T-helper 2 cell treated with Interferon-gamma antibody and Interleukin-4, amounts not matched to agents 100 ng/mL and 5 ng/mL, for 36 hours (primary cell): ENCODE measurements around the gene CCDC188. TPM values are rescaled to one million over a fixed set of nuclear protein-coding genes. Genes with fewer than 3 reads are reported as not detected.

Experiments
- intact Hi-C: fragments of 100-400 bp; cut with micrococcal nuclease; formaldehyde crosslinking; loops from one replicate; pipeline ENCODE4 v1.15.1; 2023
- total RNA-seq: library from RNA; stranded (reverse); gene quantifications from 2 replicates; pipeline ENCODE4 v1.2.3, GENCODE V29; 2022

CCDC188 gene
- total RNA-seq, 1 donor from 2014 or later: 0.59 TPM

DNA sequence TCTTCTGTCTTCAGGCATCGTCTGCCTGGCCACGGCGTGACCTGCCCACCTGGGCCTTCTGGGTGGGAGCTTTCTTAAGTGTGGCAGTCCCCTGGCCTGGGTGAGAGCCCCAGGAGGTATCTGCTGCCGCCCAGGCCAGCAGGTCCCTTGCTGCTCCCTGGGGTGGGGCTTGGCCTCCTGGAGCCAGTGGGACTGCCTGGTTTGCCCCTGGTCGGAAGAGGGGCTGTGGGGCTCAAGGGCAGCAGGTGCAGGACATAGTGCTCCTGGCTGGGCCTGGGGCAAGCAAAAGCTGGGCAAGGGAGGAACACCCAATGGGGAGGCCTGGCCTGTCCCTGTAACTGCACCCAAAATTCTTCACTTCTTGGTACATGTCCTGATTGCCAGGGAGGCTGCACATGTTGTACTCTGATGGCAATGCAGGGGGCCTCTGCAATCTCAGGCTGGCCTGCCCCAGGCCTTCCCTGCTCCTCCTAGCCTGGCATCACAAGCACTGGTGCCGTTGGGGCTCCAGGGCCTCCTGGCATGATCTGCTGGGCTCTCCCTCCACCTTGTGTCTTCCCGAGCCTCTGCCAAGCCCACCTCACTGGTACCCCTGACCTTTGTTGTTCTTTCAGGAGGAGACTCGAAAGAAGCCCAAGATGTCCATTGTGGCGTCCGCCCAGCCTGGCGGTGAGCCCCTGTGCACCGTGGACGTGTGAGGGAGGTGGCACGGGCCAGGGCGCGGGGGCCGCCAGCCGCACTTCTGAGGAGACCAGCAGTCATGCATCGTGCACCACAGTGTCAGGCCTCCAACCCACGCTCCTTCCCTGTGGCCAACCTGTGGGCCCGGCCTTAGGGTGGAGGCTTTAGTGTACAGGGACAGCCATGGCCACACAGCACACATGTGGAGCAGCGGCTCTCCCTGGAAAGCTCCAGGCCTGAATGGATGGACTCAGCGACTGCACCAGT is 41.2 kb downstream of the CCDC188 start:
- intact Hi-C loops: loop anchor here (10.0 kb wide), 1 partner anchor 255 kb away; the partner anchor contains the start of genes GNB1L and RTL10

DNA sequence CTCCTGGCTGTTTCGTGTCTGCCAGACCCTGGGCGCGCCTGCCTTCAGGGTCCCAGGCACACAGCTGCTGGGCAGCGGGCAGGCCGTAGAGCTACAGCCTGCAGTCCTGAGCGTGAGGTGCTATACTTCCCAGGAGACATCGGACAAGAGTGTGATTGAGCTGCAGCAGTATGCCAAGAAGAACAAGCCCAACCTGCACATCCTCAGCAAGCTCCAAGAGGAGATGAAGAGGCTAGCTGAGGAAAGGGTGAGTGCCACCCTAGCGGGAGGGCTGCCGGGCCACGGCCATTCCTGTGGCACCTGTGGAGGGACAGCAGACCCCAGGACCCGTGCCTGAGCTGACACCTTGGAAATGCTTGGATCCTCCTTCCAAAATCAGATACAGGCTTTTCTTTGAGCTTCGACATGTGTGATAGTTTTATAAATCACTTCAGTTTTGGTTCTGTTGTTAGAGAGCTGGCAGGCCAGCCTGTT is 42.1 kb downstream of the CCDC188 start:
- intact Hi-C loops: no loop called here

DNA sequence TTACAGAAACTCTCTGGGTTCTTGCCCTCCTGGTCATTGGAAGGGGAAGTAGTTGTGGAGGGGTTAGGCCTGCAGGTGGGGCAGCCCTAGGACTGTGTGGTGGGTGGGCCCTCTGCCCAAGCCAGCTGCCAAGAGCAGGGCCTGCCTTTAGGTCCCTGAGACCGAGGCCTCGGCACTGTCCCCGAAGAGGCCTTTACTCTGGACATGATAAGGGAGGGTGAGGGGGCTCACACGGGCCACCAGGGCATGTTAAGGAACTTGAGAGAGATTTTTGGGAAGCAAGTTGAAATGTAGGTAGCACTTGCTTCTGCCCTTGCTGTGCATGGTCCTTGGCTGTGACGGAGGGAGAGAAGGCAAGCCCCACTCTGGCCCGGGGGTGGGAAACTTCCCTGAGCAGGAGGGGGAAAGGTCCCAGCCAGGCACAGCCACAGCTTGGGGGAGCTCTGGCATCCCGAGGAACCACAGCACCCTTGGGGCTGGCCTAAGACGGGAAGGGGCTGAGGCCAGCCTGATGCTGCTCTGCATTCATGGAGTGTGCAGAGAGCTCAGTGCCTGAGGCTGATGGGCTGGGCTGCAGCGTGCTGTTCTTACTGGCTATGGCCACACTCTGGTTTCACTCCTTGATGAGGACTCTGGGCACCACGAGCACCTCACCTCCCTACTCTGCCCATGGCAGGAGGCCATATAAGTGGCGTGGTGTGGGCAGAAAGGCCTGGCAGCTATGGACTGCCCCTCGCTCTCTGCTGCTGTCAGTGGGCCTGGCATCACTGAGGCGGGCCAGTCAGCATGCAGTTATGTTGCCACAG is 42.7 kb downstream of the CCDC188 start:
- intact Hi-C loops: no loop called here

DNA sequence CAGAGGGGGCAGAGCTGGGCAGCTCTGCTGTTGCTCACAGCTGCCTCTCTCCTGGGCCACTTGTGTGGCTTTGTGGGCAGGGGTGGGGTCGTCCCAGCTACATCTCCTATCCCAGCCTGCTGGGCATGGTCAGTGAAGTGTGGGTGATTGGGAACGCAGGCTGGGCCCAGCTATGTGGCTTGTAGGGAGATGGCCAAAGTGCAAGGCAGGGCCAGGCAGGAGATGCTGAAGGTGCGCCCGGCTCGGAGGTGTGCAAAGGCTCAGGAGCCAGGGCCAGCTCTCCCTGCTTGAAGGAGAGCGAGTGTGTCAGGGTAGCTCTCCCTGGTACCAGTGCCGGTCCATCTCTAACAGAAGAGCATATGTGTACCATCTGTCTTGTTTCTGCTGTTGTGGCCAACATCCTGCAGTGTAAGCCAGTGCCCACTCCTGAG is 43.4 kb downstream of the CCDC188 start:
- intact Hi-C loops: no loop called here

DNA sequence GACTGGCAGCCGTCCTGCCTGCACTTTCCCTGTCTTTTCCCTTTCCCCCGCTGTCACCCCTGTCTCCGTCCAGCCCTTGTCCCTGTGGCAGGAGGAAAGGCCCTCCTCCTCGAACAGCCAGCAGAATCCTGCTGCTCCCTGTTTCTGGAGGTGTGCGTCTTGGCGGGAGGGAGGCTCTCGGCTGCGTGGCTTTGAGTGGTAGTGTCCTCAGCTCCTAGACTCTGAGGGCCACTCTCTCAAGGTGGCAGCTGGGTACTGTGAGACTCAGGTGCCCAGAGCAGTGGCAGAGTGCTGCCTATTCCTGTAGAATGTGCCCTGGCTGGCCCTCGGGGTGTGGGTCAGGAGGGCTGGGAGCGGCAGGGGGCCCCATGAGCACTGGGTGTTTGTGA is 44.0 kb downstream of the CCDC188 start:
- intact Hi-C loops: no loop called here

DNA sequence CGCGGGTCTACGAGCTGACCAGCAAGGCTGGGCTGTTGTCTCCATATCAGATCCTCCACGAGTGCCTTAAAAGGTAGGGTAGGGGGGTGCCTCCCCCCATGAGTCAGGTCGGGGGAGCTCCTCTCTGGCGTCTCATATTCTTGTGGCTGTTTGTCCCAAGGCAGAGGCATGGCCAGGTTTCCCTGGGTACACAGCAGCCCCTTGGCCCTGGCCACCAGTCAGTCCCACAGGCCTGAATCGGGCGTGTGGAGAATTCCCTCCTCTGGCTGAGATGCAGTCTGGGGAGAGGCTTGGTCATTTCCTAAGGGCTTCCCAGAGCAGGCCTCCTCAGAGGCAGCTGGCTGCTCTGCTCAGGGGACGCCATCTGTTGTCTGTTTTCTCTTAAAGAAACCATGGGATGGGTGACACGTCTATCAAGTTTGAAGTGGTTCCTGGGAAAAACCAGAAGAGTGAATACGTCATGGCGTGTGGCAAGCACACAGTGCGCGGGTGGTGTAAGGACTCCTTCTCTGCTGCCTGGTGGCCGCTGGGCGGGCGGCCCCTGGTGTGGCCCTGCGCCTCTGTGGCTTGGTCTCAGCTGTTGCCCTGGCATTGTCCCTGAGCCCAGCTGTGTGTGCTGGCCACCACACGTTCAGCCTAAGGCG is 44.5 kb downstream of the CCDC188 start:
- intact Hi-C loops: no loop called here

DNA sequence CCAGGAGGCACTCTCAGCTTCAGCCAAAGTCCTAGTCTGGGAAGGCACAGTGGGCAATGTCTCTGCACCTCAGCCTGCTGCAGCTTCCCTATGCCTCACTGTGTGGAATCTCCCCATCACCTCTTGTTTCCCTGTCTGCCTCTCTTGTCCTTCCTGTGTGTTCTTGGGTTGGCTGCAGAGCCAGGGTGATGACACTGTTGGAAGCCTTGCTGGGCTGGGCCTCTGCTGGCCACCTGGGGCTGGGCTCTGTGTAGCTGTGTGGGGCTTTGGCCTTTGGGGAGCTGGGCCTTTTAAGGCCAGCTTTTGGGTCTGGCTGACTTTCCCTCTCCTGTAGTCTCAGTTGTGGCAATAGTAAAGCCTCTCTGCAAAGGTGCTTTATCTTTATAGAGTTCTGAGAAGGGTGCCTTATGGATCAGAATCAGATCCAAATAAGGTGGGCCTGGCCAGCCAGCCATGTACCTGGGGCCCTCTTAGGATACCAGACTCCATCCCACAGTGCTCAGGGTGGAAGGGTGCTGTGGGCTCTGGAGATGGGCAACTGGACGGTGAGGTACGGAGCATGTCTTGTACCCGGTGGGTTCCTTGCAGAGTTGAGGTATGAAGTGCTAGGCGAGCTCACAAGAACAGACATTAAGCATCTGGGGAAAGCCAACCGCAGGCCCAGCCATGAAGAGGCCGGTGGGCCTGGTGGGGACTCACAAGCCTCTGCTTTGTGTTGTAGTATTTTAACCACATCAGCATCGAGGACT is 45.2 kb downstream of the CCDC188 start:
- intact Hi-C loops: no loop called here

DNA sequence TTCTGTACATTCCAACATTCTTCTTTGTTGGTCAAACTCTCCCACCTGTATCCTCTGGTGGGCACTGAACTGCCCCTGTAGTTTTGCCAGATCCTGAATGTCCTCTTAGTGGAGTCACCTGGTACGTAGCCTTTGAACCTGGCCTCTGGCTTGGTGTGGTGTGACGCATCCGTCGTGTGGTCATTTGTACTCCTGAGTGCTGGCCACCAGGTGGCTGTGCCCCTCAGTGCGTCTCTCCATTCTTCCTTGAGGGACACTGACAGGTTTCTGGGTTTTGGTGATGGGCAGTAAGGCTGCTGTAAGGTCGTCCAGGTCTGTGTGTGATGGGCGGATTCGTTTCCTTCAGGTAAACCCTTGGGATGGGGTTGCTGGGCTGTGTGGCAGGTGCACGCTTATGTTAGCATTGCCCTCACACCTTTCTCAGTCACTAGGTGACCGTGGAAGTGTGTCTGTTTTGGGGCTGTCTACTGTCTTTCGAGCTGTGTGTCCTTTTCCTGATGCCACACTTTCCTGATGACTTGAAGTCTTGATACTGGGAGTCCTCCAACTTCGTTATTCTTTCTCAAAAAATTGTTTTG is 48.6 kb downstream of the CCDC188 start:
- intact Hi-C loops: no loop called here

DNA sequence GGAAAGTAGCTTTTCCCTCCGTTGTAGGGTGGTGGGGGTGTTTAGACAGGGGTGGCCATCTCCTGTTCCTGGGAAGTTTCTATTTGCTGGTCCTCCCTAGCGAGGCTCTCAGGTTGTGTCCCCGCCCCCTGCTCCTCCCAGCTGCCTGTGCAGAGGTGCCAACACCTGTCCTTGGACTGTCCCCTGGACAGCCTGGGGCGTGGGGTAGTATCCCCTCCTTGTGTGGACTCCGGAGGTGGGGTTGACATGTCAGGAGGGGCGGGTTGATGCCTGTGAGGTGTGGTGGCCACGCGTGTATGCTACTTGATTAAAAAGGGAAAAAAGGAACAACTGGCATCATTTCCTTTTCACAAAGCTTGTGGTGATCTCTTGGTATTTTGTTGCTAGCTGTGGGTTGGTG is 49.2 kb downstream of the CCDC188 start:
- intact Hi-C loops: no loop called here

DNA sequence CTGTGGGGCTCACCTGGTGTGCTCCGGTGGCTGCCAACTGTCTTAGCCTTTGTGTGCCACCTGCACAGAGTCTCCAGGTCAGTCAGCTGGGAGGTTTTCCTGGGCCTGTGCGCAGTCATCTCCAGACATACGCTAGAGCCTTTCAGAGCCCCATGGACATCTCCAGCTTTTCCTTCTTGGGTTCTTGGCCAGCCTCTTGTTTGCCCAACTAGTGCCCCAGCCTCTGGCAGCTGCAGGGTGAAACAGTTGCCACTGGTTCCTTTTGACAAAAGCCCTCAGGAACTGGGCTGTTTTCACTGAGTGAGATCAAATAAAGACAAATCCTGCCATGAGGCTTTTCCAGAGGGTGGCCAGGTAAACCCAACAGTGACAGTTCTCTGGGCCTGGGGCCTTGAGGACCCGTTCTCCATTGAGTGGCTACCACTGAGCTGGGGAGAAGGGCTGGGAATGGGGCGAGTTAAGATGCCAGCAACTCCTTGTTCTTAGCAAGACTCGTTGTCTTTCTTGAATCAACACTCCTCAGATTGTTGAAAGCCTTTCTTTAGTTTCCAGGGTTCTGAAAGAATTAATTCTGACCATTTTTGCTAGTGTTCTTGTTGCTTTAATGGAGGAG is 51.6 kb downstream of the CCDC188 start:
- intact Hi-C loops: no loop called here

Other genes with a start within 250 kb of the CCDC188 start
- gene COMT, start 209.3 kb downstream of the CCDC188 start, total RNA-seq: 66.9 and 67.5 TPM in 2 replicates
- gene TXNRD2, start 209.2 kb downstream of the CCDC188 start, total RNA-seq: 21.3 and 21.7 TPM in 2 replicates
- 0.75 and 0.84 TPM in 2 replicates for gene ARVCF, start 134.2 kb downstream of the CCDC188 start, total RNA-seq
- 39.1 and 43.5 TPM in 2 replicates for gene TANGO2, start 129.9 kb downstream of the CCDC188 start, total RNA-seq
- gene DGCR8, start 70.8 kb downstream of the CCDC188 start, total RNA-seq: 61.3 and 61.4 TPM in 2 replicates
- gene RANBP1, start 35.0 kb downstream of the CCDC188 start, total RNA-seq: 295 and 306 TPM in 2 replicates
- 91.1 and 93.3 TPM in 2 replicates for gene TRMT2A, start 33.8 kb downstream of the CCDC188 start, total RNA-seq
- 62.5 and 64.9 TPM in 2 replicates for gene ZDHHC8, start 19.3 kb downstream of the CCDC188 start, total RNA-seq
- gene RTN4R, start 117.3 kb upstream of the CCDC188 start, total RNA-seq: 1.5 and 1.9 TPM in 2 replicates
- gene DGCR6L, start 169.0 kb upstream of the CCDC188 start, total RNA-seq: 48.5 and 53.3 TPM in 2 replicates
- 8.9 and 10.7 TPM in 2 replicates for gene ZNF74, start 243.1 kb upstream of the CCDC188 start, total RNA-seq